ENCODE results near the gene GOLGA8K. TPM values are rescaled to one million over a fixed set of nuclear protein-coding genes. Genes with fewer than 3 reads are reported as not detected.
A peak's percentile ranks its signal among the peaks of the same experiment; 100 is the strongest.
"Not testable (repeated sequence)": the region's sequence is repeated elsewhere in the genome, so short reads cannot be mapped to it uniquely, and the experiment has no call there.

GOLGA8K gene
- 0.98 TPM for total RNA-seq

GRCh38 chr15:32403192-32403591 is at the start of gene GOLGA8K:
Gene GOLGA8K, minus strand, starts transcription at chr15:32403292. Its CDS starts 98 bp downstream, at chr15:32403194.
- H3K27me3 ChIP-seq; H3K9me3 ChIP-seq; H3K36me3 ChIP-seq; H3K27ac ChIP-seq; DNase-seq (ENCODE audit: extremely low spot score in 2 of 2); H3K4me1 ChIP-seq; intact Hi-C loops (cut with DNase I); H3K4me3 ChIP-seq: not testable (repeated sequence)

GRCh38 chr15:32440445-32440977 is 37.4 kb upstream of the GOLGA8K start:
- H3K4me1 ChIP-seq; H3K4me3 ChIP-seq; intact Hi-C loops (cut with DNase I); H3K9me3 ChIP-seq; H3K36me3 ChIP-seq; H3K27ac ChIP-seq; DNase-seq (ENCODE audit: extremely low spot score in 2 of 2); H3K27me3 ChIP-seq: not testable (repeated sequence)

GRCh38 chr15:32434102-32434963 is 31.2 kb upstream of the GOLGA8K start:
- H3K9me3 ChIP-seq; H3K36me3 ChIP-seq; H3K4me3 ChIP-seq; DNase-seq (ENCODE audit: extremely low spot score in 2 of 2); H3K27ac ChIP-seq; H3K27me3 ChIP-seq; H3K4me1 ChIP-seq; intact Hi-C loops (cut with DNase I): not testable (repeated sequence)

GRCh38 chr15:32427635-32428034 is 24.5 kb upstream of the GOLGA8K start:
- not testable (repeated sequence) for H3K9me3 ChIP-seq; H3K4me3 ChIP-seq; DNase-seq (ENCODE audit: extremely low spot score in 2 of 2)

GRCh38 chr15:32426511-32426910 is 23.4 kb upstream of the GOLGA8K start:
- H3K4me1 ChIP-seq; H3K4me3 ChIP-seq; intact Hi-C loops (cut with DNase I); H3K36me3 ChIP-seq; H3K27ac ChIP-seq; H3K9me3 ChIP-seq; H3K27me3 ChIP-seq: not testable (repeated sequence)
- peak in 1 of 2 donors; percentile 22 for DNase-seq (ENCODE audit: extremely low spot score in 2 of 2)

More at GRCh38 chr15:32427635-32428034, 24.5 kb upstream of the GOLGA8K start:
- H3K27me3 ChIP-seq; H3K36me3 ChIP-seq; H3K4me1 ChIP-seq; intact Hi-C loops (cut with DNase I); H3K27ac ChIP-seq: not testable (repeated sequence)

GRCh38 chr15:32407903-32408302 is 4.8 kb upstream of the GOLGA8K start:
- intact Hi-C loops (cut with DNase I); H3K36me3 ChIP-seq; H3K27ac ChIP-seq; DNase-seq (ENCODE audit: extremely low spot score in 2 of 2); H3K4me3 ChIP-seq; H3K9me3 ChIP-seq; H3K27me3 ChIP-seq; H3K4me1 ChIP-seq: not testable (repeated sequence)

- DNase-seq (ENCODE audit: extremely low spot score in 2 of 2); H3K27me3 ChIP-seq; H3K27ac ChIP-seq; H3K36me3 ChIP-seq; intact Hi-C loops (cut with DNase I); H3K4me3 ChIP-seq; H3K9me3 ChIP-seq; H3K4me1 ChIP-seq: not testable (repeated sequence)
These were observed 6.6 kb downstream of the GOLGA8K start for GRCh38 chr15:32396522-32396921.

- H3K36me3 ChIP-seq; H3K27me3 ChIP-seq; DNase-seq (ENCODE audit: extremely low spot score in 2 of 2); H3K9me3 ChIP-seq; H3K4me1 ChIP-seq; H3K4me3 ChIP-seq; intact Hi-C loops (cut with DNase I); H3K27ac ChIP-seq: not testable (repeated sequence)
These were observed 8.3 kb downstream of the GOLGA8K start for GRCh38 chr15:32394745-32395144.

GRCh38 chr15:32388050-32388648 is 14.9 kb downstream of the GOLGA8K start:
- DNase-seq (ENCODE audit: extremely low spot score in 2 of 2); intact Hi-C loops (cut with DNase I); H3K4me1 ChIP-seq; H3K36me3 ChIP-seq; H3K9me3 ChIP-seq; H3K27ac ChIP-seq; H3K4me3 ChIP-seq; H3K27me3 ChIP-seq: not testable (repeated sequence)

- DNase-seq (ENCODE audit: extremely low spot score in 2 of 2); H3K4me3 ChIP-seq; intact Hi-C loops (cut with DNase I); H3K27ac ChIP-seq; H3K36me3 ChIP-seq; H3K4me1 ChIP-seq; H3K27me3 ChIP-seq; H3K9me3 ChIP-seq: not testable (repeated sequence)
These were observed 17.1 kb downstream of the GOLGA8K start for GRCh38 chr15:32385823-32386495.

- H3K36me3 ChIP-seq; H3K9me3 ChIP-seq; H3K27ac ChIP-seq; H3K4me3 ChIP-seq; H3K27me3 ChIP-seq; H3K4me1 ChIP-seq; intact Hi-C loops (cut with DNase I); DNase-seq (ENCODE audit: extremely low spot score in 2 of 2): not testable (repeated sequence)
These were observed 28.9 kb downstream of the GOLGA8K start for GRCh38 chr15:32374185-32374584.

GRCh38 chr15:32373707-32374106 is 29.4 kb downstream of the GOLGA8K start:
- H3K36me3 ChIP-seq; intact Hi-C loops (cut with DNase I); H3K9me3 ChIP-seq; H3K4me1 ChIP-seq; H3K4me3 ChIP-seq; H3K27me3 ChIP-seq; H3K27ac ChIP-seq; DNase-seq (ENCODE audit: extremely low spot score in 2 of 2): not testable (repeated sequence)

- intact Hi-C loops (cut with DNase I); H3K27me3 ChIP-seq; H3K36me3 ChIP-seq; H3K4me3 ChIP-seq; H3K27ac ChIP-seq; H3K4me1 ChIP-seq; H3K9me3 ChIP-seq: not testable (repeated sequence)
- DNase-seq (ENCODE audit: extremely low spot score in 2 of 2) = peak in 1 of 2 donors; percentile 16
These were observed 31.0 kb downstream of the GOLGA8K start for GRCh38 chr15:32372075-32372474.

All from vagina (tissue), 2 donors.